GDM1 (cell line): ENCODE measurements around the gene ALAS1.
"Not testable (repeated sequence)": the region's sequence is repeated elsewhere in the genome, so short reads cannot be mapped to it uniquely, and the experiment has no call there.

Experiments
- DNase-seq: peaks from one replicate; lab custom pipeline; 2025; lab: John Stamatoyannopoulos, UW

The ALAS1 gene

DNA sequence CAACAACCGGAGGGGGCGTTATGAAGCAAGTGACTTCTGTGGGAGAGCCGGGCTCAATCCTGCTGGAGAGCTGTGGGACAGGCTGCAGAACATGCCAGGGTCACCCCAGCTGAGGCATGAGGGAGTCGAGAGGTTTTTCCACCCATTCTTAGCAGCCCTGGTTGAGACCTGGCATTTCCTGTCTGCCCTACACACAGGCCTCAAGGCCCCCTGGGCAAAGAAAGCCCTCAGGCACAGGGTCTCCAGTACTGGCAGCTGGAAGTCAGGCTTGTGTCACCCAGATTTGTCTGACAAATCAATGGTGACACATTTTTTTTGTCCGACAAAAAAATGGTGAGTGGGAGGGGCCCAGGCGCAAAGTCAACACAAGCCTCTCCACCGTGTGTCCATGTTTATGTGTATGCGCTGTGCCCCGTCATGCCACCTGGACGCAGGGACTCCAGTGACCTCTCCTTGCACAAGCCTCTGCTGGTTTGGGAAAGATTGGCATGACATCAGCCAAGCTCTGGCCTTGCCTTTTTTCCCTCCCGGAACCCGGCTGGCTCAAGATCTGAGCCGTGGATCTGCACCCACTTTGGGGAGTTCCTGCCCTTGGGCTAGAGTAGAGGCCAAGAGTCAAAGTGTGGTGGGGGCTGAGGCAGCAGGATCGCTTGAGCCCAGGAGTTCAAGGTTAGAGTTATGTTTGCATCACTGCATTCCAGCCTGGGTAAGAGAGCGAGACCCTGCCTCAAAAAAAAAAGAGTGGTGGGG, 20.8 kb upstream of the ALAS1 start:
- no peak for DNase-seq

DNA sequence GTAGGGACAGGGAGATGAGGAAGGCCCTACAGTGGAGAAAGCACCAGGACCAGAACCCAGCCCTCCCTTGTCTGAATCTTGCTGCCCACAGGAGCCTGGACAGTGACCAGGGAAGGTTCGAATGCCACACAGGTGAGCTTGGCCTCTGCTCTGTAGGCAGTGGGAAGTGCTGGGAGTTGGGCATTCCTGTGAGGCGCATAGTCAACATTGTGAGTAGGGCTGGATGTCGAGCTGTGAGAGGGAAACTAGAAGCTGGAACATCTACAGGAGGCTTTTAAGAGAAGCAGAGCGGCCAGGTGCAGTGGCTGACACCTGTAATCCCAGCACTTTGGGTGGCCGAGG, 20.3 kb upstream of the ALAS1 start:
- DNase-seq: no peak

DNA sequence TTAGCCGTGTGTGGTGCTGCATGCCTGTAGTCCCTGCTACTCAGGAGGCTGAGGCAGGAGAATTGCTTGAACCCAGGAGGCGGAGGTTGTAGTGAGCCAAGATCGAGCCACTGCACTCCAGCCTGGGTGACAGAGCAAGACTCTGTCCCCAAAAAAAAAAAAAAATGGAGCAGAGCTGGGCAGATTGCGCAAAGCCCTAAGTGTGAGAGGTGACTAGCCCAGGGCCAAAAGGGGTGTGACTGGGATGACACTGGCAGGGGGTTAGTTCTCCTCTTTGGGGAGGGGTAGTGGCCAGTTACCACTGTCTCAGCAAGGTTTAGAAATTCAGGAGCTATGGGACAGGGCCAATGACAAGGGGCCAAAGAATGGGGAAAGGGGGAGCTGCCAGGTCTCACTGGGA, 19.8 kb upstream of the ALAS1 start:
- DNase-seq: not testable (repeated sequence)

DNA sequence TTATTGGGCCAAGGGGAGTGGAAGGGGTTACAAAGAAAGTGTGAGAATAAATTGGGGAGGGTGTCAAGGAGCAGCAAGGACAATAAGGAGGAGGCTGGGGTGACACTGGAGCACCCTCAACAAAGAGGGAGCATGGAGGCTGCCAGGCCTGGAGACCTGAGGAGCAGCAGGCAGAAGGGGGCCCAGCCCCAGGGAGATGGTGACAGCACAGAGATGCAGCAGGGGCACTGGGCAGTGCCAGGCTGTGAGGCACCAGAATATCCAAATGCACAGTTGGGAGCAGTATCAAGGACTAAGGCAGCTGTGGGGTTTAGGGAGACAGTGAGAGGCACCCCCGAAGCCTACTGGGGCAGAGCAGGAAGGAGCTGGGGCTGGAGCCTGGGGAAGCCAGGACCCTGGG, 19.4 kb upstream of the ALAS1 start:
- DNase-seq: no peak

DNA sequence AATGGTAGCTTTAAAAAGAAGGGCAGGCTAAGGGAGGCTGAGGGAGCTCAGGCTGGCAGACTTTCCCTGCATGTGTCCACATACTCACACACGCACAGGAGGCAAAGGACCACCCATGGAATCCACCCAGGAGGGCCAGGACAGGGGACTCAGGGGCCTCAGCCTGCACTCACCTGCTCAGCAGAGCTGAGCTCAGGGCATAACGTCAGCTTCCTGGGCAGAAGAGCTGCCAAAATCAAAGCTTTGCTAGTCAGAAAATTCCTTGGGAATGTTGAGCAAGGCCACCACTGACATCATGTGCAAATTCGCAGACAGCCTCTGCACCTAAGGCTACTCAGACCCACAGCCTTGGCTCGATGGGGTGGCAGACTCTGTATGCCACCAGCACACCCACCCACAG, 16.4 kb upstream of the ALAS1 start:
- DNase-seq: no peak

DNA sequence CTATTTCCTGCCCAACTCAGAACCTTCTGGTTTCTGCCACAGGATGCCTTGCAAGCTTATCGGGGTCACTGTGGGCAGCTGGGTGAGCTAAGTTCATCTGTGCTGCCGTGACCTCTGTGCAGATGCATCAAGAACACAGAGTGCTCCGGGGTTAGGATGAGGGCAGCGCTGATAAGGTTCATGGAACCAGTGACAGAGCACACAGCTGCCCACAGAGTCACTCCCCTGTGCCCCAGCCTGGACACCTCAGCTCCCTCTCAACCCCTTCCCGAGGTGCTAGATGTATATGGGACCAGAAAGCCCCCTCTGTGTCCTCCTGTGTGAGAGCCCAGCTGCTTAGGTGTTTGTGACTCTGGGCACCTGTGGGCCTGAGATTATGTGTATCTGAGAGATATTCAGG, 15.8 kb upstream of the ALAS1 start:
- no peak for DNase-seq

DNA sequence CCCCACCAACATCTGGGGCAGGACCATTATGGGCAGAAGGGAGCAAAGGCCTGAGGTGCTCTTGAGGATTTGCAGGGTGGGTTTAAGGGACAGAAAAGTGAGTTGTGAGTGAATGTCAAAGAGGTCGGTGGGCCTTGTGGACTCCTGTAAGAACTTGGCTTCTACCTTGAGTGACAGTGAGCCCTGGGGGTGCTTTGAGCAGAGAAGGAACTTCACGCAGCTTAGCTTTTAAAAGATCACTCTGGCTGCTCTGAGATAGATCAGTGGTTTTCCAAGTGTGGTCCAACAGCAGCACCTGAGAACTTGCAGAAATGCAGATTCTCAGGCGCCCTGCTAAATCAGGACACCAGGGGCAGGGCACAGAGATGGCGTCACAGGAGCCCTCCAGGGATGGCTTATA, 15.3 kb upstream of the ALAS1 start:
- DNase-seq: no peak

DNA sequence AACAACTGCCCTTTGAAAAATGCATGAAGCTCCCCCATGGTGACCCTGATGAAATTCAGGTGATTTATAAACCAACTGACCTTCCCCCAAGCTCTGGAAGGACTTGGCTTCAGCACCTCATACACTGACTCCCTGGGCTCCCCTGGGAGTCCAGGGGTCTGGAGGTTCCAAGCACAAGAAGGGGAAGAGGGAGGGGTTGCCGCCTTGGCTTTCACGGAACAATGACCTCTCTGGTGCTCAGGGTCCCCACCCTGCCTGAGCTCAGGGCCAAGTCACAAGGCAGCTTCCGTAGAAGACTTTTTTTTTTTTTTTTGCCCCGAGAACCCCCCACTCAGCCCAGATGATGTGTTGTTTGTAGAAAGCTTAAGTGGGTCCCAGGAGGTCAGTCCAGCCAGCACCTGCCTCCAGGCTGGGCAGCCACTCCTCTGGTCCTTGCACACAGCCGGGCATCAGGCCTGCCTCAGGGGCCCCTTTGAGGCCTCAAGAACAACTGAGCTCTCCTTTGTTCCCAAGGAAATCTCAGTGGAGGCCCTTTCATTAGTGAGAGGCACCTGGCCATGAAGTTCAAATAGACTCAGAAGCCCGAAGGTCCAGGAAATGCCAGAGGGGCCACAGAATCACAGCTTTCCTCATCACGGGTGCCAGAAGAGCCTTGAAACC, 14.0 kb upstream of the ALAS1 start:
- no peak for DNase-seq

DNA sequence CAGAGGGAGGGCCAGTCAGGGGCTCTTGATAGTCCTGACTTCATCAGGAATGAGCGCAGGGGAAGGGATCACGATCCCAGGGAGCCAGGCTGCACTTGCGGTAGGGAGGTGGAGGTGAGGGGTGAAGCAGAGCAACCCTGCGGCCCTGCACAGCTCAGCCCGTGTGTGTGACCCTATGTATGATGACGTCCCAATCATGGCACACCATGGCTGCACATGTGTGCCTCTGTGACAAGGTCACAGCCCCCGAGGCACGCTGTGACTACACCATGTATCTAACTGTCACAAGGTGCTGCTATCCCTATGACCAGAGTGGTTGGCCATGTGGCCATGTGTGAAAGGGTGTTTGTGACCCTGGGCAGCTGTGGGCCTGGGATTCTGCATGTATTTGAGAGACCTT, 13.3 kb upstream of the ALAS1 start:
- no peak for DNase-seq

DNA sequence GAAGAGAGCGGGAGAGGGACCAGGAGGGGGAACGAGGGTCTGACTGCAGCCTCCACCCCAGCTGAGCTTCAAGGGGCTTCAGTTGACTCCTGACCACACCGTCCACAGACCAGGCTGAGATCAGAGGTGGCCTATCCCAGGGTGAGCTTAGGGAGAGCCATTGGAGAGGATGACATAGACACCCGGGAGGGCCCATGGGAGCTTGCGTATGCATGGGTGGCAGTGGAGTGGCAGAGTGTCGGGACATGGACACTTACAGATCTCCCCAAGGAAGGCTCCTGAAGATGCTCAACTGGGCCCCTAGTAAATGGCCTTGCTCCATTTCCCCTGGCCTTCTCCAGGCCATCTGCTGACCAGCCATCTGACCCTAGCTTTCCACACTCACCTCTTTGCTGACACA, 12.6 kb upstream of the ALAS1 start:
- no peak for DNase-seq

DNA sequence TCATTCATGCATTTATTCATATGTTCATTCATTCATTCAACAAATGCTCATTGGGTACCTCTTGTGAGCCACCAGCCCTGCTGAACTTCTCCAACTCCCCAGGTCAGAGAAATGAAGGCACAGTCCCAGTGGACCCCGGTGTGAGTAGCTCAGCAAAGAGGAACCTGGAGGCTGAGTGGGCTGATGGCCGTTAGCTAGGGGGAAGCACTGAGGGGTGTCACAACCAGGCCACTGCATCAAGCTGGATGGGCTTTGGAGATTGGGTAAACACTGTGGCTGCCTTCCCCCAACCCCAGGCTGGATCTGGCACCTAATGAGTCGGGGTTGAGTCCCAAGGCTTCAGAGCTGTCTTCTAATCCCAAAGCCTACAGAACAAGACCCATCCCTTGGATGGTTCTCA, 12.1 kb upstream of the ALAS1 start:
- DNase-seq: no peak

DNA sequence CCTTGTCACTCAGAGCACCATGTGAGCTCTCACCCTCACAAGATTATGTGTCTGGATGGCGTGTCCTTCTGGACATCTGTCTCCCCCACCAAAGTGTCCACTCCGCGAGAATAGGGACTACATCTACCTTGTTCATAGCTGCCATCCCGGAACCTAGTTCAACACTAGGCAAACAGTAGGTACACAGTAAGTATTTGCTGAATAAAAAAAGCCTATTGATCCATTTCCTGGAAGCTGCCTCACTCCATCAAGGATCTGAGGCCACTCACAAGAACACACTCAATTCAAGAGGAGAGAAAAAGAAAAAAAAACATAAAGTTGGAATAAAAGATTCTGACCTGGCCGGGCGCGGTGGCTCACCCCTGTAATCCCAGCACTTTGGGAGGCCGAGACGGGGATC, 11.2 kb upstream of the ALAS1 start:
- no peak for DNase-seq

DNA sequence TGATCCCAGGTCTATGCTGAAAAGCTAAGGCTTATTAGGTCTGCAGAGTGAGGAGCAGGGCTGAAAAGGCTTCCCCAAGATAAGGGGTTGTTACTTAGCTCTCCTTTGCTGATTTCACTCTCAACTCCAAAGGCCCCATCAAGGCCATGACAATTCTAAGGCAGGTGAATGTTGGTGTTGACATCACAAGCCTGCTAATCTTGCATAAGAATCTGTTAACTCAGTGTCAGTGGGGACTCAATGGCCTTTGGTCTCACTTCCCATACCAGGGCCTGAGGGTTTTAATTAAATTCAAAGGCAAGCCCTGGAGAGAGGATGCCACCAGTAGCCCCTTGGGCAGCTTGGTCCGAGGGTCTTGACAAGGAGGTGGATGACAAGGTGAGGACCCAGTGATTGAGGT, 9.4 kb upstream of the ALAS1 start:
- DNase-seq: no peak

DNA sequence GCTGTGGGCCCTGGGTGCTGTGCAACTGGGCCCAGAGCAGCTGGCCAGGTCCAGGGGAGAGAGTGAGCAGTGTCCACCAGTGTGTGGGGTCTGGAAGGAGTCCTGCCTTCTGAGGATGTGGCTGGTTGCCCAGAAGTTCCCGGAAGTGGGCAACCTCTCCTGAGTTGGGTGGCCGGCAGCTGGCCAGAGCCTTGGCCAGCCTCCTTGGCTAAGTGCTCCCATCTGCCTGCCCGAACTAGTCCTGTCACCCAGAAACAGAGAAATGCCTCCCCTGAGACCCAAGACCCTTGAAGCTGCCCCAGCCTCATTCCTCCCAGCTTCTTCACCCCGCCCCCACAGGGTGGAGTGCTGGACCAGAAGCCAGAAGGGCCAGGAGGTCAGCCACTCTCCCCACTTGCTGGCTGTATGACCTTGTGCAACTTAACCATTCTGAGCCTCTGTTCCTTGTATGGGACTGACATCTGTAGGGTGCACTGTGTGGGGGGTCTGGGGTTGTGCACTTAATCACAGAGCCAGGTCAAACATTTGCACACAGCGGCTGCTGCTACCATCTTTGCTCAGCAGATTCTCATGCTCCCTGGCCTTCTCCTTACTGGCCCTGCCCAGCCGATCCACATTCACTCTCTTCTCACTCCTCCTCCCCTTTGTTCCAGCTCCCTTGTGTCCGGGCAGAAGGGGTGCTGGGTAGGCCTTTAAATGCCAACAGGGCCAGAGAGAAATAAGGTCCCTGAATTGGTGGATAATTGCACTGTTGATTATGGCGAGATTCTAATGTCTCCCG, 7.5 kb upstream of the ALAS1 start:
- DNase-seq: no peak

DNA sequence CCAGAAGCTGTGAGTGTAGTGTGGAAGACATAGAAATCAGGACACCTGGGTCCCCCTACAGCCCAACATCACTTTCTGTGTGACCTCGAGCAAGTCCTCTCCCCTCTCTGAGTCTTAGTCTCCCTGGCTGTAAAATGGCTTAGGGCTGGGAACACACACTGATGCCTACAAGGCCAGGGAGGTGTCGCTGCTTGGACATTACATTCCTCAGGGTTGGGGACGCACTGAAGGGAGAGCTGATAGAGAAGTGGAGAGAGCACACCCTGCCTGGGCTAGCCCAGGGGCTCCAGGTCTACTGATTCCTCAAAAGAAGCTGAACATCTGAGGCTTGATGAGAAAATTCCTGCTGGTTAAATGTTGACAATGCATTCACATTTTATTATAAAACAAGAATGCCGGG, 6.3 kb upstream of the ALAS1 start:
- no peak for DNase-seq

DNA sequence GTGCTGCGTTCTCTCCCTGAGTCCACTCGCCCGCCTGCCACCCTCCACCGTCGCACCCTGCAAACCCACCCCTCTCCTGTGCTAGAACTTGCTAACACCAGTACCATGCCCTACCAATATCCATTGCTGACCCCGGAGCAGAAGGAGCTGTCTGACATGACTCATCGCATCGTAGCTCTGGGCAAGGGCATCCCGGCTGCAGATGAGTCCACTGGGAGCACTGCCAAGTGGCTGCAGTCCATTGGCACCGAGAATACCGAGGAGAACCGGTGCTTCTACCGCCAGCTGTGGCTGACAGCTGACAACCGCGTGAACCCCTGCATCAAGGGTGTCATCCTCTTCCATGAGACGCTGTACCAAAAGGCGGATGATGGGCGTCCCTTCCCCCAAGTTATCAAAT, 4.9 kb upstream of the ALAS1 start:
- no peak for DNase-seq

DNA sequence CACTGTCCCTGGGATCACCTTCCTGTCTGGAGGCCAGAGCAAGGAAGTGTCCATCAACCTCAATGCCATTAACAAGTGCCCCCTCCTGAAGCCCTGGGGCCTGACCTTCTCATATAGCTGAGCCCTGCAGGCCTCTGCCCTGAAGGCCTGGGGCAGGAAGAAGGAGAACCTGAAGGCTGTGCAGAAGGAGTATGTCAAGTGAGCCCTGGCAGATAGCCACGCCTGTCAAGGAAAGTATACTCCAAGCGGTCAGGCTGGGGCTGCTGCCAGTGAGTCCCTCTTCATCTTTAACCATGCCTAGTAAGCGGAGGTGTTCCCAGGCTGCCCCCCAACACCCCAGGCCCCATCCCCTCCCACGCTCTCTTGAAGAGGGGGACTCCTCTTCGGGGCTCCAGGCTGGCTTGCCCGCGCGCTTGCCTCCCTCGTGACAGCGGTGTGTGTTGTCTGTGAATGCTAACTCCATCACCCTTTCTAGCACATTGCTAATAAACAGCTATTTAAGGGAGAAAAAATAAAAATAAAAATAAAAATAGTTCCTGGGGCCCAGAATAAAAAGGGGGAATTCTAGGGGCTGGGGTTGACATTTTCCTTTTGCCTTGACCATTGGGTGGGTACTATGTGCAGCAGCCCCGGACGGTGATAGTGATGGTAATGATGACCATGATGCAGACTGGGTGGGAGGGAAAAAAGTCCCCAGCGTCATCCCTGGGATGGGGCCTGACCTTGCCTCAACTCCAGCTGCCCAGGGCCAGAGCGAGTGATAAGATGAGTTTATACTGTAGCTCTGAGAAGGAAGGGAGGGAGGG, 3.3 kb upstream of the ALAS1 start:
- DNase-seq: no peak

DNA sequence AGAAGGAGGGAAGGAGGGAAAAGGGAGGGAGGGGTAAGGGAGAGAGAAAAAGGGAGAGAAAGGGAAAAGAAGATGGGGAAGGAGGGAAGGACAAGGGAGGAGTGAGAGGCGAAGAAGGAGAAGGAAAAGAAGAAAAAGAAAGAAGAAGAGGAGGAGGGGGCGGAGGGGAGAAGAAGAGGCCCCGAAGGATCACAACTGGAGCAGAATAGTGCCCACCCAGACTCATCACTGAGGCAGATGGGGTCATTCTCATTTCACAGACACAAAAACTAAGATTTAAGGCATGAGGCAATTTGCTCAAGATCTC, 2.7 kb upstream of the ALAS1 start:
- DNase-seq: no peak

DNA sequence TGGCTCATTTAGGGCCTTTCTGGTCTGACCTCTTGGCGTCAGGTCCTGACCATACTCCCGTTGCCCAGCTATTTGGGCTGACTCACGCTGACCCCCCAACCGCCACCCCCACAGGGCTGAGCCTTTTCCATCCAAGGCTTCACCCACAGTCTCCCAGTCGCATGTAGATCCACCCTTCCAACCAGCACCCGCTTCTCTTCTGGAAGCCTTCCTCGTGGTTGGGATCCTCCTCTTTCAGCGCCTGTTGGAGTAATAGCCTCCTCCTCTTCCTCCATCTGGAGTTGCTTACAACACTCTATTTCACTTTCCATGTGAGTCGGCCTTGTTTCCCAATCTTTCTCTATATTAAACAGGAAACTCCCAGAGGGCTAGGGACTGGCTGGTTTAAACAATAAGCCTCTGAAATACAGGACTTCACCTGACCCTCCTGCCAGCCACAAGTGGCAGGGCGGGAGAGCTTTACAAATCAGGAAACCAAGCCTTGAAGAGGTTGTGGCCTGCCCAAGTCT, 2.1 kb upstream of the ALAS1 start:
- no peak for DNase-seq

DNA sequence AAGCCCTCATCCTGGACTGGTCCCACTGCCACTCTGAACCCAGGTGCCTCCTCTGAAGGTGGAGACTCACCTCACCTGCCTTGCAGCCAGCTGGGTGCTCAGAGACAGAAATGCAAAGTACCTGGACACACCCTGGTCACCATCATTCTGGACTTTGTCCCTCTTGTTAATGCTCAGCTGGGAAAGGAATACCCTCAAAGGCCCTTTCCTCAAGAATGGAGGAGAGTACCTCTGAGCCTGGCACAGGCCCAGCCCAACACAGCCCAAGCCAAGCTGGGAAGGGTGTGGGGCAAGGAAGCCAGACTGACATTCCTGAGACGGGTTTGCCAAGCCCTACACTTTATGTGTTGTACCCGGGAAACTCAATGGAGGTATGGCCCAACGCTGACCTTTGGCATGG, 983 bp upstream of the ALAS1 start:
- DNase-seq: no peak

DNA sequence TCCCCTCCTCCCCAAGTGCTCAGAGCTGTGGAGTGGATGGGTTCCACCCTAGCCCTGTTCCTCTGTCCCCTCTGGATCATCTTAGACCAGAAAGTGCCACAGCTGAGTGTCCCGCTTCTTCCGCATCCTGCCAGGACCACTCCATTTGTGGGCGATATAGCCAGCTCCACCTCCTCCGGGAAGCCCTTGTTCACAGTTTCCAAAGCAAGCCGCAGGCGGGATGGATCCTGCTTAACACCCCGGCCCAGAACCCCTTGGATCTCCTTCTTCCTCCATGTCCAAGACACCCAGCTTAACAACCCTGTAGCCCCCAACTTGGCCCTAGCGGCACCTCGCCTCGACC, 490 bp upstream of the ALAS1 start:
- no peak for DNase-seq
